ENCODE results near the gene STT3A.

Gene STT3A

DNA sequence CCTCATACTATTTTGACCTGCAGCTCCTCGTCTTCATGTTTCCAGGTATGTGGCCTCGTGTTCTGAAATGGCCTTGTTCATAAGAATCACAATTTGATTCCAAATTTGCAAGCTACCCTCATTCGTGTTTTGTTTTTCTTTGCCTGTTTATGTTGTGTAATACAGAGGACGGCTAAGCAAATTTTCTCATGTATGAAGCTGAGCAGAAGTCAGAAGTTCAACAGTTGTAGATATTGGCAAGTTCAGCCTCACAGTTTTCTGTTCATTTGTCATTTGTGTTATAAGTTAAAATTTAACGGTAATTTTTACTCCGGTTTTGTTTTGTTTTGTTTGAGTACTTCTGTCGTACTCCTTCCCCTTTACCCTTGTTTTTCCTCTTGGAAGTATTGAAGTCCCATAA lies 16.9 kb downstream of the STT3A start:
- Mint-ChIP-seq H3K27me3 (ENCODE audit: low read depth) (no peaks in the 10 kb centered on the region), H3K27ac (no peak overlapping the region), H3K4me3 (no peak overlapping the region), H3K9me3 (no peaks in the 10 kb centered on the region), H3K36me3 (ENCODE audit: low read depth) (peaks cover 57% of the 10 kb centered on the region), H3K4me1 (ENCODE audit: low read depth) (no peaks in the 10 kb centered on the region)

DNA sequence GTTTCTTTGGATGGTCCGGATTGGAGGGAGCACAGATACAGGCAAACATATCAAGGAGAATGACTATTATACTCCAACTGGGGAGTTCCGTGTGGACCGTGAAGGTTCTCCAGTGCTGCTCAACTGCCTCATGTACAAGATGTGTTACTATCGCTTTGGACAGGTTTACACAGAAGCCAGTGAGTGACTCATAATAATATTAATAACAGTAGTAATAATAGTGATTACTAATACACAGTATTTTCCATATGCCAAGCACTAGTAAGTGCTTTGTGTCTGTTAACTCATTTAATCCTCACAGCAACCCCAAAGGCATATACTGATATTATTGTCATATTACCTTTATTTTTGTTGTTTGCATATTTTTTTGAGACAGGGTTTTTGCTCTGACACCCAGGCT lies 25.7 kb downstream of the STT3A start:
- peaks cover 54% of the 10 kb centered on the region for H3K36me3 Mint-ChIP-seq (ENCODE audit: low read depth)
- no peaks in the 10 kb centered on the region for H3K27me3 Mint-ChIP-seq (ENCODE audit: low read depth)
- no peak overlapping the region for H3K27ac Mint-ChIP-seq
- H3K4me3 Mint-ChIP-seq = no peak overlapping the region
- H3K9me3 Mint-ChIP-seq = no peaks in the 10 kb centered on the region
- no peaks in the 10 kb centered on the region for H3K4me1 Mint-ChIP-seq (ENCODE audit: low read depth)

DNA sequence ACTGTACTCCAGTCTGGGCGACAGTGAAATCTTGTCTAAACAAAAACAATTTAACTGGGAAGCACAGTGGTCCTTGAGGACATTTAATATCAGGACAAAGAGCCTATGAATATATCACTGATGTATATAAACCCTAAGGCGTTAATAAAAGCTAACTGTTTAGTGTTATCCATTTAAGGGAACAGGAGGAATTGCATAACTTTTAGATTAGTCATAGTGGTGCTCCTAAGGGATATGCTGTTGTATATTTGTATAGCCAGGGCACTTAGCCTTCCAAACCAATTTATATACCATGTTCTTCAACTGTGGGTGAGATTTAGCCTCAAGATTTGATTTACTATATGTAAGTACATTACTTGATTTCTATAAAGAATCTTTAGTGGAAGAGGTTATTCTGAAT lies 29.3 kb downstream of the STT3A start:
- Mint-ChIP-seq H3K27me3 (ENCODE audit: low read depth) (no peaks in the 10 kb centered on the region), H3K4me3 (no peak overlapping the region), H3K36me3 (ENCODE audit: low read depth) (peaks cover 49% of the 10 kb centered on the region), H3K9me3 (no peaks in the 10 kb centered on the region), H3K4me1 (ENCODE audit: low read depth) (peaks cover 13% of the 10 kb centered on the region), H3K27ac (no peak overlapping the region)

DNA sequence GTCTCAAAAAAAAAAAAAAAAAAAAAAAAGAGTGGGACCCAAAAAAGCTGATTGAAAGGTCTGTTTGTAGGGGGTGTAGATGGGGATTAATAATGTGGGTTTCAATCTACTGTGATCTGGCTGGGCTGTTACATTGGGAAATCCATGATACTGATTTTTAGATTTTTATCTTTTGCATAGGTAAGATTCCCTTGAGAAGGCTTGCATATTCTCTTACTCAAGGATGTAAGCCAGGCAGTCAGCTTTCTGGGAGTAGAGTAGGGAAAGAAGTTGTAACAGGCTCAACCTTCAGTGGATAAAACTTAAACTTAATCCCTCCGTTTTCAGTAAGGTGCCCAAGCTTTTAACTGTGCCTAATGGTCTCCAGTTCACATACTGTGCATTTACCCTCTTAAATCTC lies 30.4 kb downstream of the STT3A start:
- Mint-ChIP-seq H3K27me3 (ENCODE audit: low read depth) (no peaks in the 10 kb centered on the region), H3K36me3 (ENCODE audit: low read depth) (peaks cover 48% of the 10 kb centered on the region), H3K9me3 (no peaks in the 10 kb centered on the region), H3K4me1 (ENCODE audit: low read depth) (peaks cover 22% of the 10 kb centered on the region), H3K27ac (peak overlapping the region; percentile 26), H3K4me3 (no peak overlapping the region)

DNA sequence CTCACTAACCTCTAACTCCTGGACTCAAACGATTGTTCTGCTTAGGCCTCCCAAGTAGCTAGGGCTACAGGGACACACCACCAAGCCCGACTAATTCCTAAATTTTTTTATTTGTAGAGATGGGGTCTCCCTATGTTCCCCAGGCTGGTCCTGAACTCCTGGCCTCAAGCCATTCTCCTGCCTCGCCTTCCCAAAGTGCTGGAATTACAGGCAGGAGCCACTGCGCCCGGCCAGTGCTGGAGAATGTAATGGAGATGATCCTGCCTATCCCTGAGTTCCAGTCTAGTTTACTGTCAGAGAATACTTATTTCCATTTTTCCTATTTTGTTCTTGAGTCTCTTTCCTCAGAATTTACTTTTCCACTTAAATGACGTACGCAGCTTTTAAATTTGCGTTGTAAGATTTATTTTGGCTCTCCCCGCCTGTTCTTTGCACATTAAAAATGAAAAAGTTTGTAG lies 32.1 kb downstream of the STT3A start, which contains the start of gene CHEK1:
Gene CHEK1, plus strand, starts transcription at position 408 of the 458 bp plus-strand sequence. CDS start 1,606 bp downstream, outside the sequence.
- no peaks in the 10 kb centered on the region for H3K27me3 Mint-ChIP-seq (ENCODE audit: low read depth)
- peak within 1 kb of the TSS; percentile 98 for H3K27ac Mint-ChIP-seq
- peak within 1 kb of the TSS; percentile 98 for H3K4me3 Mint-ChIP-seq
- peaks cover 31% of the 10 kb centered on the region for H3K4me1 Mint-ChIP-seq (ENCODE audit: low read depth)
- H3K36me3 Mint-ChIP-seq (ENCODE audit: low read depth) = peaks cover 37% of the 10 kb centered on the region
- H3K9me3 Mint-ChIP-seq = no peaks in the 10 kb centered on the region

DNA sequence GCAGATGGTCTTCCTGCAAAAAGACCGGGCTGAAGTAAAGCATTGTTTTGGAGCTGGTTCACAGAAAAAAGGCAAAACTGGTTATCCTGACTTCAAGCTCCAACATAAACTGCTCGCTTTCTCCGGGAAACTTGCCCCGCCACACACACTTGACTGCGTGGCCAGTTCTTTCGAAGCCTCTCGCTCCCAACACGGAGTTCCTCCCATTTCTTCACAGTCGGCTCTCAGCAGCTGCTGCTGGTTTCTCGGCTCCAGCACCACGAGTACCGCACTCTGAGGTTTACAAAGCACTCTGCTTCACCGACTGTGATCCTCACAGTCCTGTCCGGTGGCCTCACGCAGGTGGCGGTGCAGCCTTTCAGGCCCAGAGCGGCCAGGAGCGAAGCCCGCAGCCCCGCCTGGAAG lies 32.6 kb downstream of the STT3A start:
- no peaks in the 10 kb centered on the region for H3K27me3 Mint-ChIP-seq (ENCODE audit: low read depth)

DNA sequence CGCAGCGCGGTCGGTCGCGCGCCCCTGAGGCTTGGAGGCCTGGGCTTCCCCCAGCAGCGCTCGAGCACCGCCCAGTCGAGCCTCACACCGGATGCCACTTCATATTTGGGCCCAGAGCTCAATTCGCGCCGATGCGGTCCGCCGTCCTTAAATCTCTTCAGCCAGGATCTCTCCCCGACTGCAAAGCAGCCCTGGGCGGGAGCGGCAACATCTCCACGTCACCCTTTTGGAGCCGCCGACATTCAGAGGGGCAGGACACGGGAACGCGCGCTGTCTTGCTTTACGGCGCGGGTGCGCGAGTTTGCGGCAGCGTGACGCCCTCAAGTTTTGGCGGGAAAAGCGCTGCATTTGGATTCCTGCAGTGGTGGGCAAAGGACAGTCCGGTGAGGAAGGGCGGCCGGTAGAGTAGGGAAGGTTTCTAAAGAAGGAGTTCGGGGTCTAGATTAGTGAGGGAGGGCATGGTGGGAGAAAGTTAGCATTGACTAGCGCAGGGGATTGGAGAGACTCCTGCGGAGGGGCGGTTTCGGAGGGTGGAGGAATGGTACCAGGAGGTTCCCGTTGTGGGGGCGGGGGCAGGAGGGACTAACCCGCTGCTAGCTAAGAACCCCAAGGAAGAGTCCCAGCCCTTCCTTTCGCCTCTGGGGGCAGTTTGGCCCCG lies 33.1 kb downstream of the STT3A start:
- Mint-ChIP-seq H3K4me3 (peak overlapping the region; percentile 98), H3K27ac (peak overlapping the region; percentile 98), H3K27me3 (ENCODE audit: low read depth) (no peaks in the 10 kb centered on the region), H3K36me3 (ENCODE audit: low read depth) (peaks cover 33% of the 10 kb centered on the region), H3K9me3 (no peaks in the 10 kb centered on the region), H3K4me1 (ENCODE audit: low read depth) (peaks cover 31% of the 10 kb centered on the region)

More for the DNA sequence above, 32.6 kb downstream of the STT3A start:
- Mint-ChIP-seq H3K9me3 (no peaks in the 10 kb centered on the region), H3K36me3 (ENCODE audit: low read depth) (peaks cover 33% of the 10 kb centered on the region), H3K4me1 (ENCODE audit: low read depth) (peaks cover 31% of the 10 kb centered on the region), H3K27ac (peak overlapping the region; percentile 98), H3K4me3 (peak overlapping the region; percentile 98)

DNA sequence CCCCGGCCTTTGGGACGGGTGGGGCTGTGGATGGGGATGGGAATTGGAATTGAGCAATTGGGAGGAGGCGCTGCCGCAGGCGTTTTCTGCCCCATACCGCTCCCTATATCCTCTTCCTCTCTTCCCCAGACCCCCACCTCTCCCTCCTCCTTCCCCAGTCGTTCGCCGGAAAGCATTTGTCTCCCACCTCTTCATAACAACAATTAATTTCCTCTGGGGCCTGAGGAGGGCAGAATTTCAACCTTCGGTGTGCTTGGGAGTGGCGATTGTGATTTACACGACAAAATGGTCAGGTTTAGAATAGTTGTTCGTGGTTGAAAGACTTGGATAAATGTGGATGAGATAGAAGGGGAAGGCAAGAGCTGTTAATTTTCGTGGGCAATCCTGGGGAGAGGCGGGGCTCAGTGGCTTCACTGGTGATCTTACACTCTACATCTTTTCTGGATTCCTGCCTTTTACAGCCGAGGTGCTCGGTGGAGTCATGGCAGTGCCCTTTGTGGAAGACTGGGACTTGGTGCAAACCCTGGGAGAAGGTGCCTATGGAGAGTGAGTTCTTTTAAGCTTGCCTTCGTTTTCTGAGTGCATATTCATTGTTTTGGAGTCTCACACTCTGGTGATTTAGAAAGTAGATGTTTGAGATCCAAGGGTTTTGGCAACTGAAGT lies 33.8 kb downstream of the STT3A start:
- Mint-ChIP-seq H3K4me3 (peak overlapping the region; percentile 98), H3K4me1 (ENCODE audit: low read depth) (peaks cover 35% of the 10 kb centered on the region), H3K36me3 (ENCODE audit: low read depth) (peaks cover 30% of the 10 kb centered on the region), H3K27me3 (ENCODE audit: low read depth) (no peaks in the 10 kb centered on the region), H3K27ac (peak overlapping the region; percentile 98), H3K9me3 (no peaks in the 10 kb centered on the region)

DNA sequence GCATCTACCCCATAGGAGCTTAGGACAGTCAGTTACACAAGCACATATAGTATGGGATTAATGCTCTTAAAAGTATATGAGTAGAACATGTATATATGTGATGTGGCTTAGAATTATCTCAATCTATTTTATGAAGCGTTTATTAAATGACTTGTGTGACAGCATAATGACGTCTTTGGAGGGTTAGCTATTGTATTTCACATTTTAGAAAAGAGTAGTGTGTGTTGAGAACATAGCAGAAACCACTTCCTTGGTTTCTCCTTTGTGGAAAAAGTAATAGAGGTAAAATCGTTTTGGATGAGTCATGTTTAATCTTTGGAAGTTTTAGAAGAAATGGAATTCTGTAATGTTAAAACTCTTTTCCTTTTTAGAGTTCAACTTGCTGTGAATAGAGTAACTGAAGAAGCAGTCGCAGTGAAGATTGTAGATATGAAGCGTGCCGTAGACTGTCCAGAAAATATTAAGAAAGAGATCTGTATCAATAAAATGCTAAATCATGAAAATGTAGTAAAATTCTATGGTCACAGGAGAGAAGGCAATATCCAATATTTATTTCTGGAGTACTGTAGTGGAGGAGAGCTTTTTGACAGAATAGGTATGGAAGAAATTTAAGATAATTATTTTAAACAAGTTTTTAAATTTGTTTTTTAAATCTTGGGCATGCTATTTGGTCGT lies 34.7 kb downstream of the STT3A start:
- H3K36me3 Mint-ChIP-seq (ENCODE audit: low read depth) = peaks cover 22% of the 10 kb centered on the region
- H3K27me3 Mint-ChIP-seq (ENCODE audit: low read depth) = no peaks in the 10 kb centered on the region
- peak overlapping the region; percentile 98 for H3K4me3 Mint-ChIP-seq
- H3K4me1 Mint-ChIP-seq (ENCODE audit: low read depth) = peaks cover 41% of the 10 kb centered on the region
- H3K27ac Mint-ChIP-seq = no peak overlapping the region
- no peaks in the 10 kb centered on the region for H3K9me3 Mint-ChIP-seq

DNA sequence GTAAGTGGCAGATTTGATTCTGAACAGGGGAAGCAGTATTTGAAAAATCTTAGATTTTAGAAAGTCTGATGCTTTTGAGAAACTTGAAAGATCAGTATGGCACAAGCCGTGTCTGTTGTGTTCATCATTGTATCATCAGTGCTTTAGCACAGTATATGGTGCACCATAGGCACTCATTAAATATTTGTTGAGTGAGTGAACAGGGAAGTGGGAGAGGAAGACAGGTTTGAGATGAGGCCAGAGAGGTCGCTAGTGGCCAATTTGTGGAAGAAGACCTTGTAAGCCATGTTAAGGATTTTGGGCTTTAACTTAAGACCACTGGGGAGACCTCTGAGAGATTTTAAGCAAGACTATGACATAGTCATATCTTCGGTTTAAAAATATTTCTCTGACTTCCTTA lies 45.2 kb downstream of the STT3A start:
- Mint-ChIP-seq H3K4me3 (no peak overlapping the region), H3K27me3 (ENCODE audit: low read depth) (no peaks in the 10 kb centered on the region), H3K4me1 (ENCODE audit: low read depth) (peaks cover 6% of the 10 kb centered on the region), H3K9me3 (no peaks in the 10 kb centered on the region), H3K36me3 (ENCODE audit: low read depth) (peaks cover 47% of the 10 kb centered on the region), H3K27ac (no peak overlapping the region)

DNA sequence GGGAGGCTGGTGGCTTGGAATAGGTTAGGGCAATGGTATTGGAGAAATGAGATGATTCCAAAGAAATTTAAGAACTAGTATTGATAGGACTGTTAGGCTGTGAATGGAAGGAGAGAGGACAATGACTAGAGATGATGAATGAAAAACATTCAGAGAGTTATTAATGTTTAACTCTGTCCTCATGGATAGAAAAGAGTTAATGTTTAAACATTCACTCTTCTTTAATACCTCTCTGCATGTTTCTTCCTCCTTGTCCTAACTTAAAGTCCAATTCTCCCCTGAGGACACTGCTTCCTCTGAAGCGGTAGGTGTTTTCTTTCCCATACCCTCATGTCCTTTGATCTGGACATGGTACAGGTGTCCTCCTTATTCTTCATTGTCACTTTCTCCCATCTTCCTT lies 45.7 kb downstream of the STT3A start:
- Mint-ChIP-seq H3K36me3 (ENCODE audit: low read depth) (peaks cover 45% of the 10 kb centered on the region), H3K4me1 (ENCODE audit: low read depth) (peaks cover 6% of the 10 kb centered on the region), H3K4me3 (no peak overlapping the region), H3K27ac (no peak overlapping the region), H3K9me3 (no peaks in the 10 kb centered on the region), H3K27me3 (ENCODE audit: low read depth) (no peaks in the 10 kb centered on the region)

DNA sequence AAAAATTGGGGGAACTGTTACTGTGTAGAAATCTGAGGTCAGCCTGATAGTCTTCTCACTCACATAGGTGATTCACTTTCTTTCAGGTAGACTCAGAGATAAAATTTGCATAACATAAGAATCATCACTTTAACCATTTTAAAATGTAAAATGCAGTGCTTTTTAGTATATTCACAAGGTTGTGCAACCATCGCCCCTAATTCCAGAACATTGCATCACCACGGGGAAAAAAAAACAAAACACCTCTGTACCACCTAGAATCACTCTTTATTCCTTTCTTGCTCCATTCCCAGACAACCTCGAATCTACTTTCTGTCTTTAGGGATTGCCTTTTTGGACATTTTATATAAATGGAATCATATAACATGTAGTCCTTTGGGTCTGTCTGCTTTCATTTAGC lies 53.2 kb downstream of the STT3A start:
- H3K36me3 Mint-ChIP-seq (ENCODE audit: low read depth) = peaks cover 50% of the 10 kb centered on the region
- no peaks in the 10 kb centered on the region for H3K27me3 Mint-ChIP-seq (ENCODE audit: low read depth)

DNA sequence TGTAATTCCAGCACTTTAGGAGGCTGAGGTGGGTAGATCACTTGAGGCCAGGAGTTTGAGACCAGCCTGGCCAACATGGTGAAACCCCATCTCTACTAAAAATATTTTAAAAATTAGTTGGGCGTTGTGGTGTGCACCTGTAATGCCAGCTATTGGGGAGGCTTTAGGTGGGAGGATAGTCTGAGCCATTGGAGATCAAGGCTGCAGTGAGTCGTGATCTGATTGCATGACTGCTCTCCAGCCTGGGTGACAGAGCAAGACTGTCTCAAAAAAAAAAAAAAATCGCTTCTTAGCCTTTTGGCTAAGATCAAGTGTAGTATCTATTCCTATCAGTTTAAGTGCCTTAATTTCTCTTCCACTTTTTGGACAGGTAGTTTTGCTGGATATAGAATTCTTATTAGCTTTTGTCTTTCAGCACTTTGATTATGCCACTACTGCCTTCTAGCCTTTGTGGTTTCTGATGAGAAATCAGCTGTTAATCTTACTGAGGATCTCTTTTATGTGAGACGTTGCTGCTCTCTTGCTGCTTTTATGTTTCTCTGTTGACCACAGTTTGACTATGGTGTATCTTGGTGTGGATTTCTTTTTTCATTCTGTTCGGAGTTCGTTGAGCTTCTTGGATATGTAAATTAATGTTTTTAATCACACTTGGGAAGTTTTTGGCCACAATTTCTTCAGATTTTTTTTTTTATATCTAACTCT lies 57.0 kb downstream of the STT3A start:
- no peaks in the 10 kb centered on the region for H3K9me3 Mint-ChIP-seq
- no peaks in the 10 kb centered on the region for H3K27me3 Mint-ChIP-seq (ENCODE audit: low read depth)
- H3K27ac Mint-ChIP-seq = peak overlapping the region; percentile 3
- H3K4me1 Mint-ChIP-seq (ENCODE audit: low read depth) = peaks cover 12% of the 10 kb centered on the region
- H3K4me3 Mint-ChIP-seq = peak overlapping the region; percentile 8
- peaks cover 39% of the 10 kb centered on the region for H3K36me3 Mint-ChIP-seq (ENCODE audit: low read depth)

More for the DNA sequence above, 53.2 kb downstream of the STT3A start:
- Mint-ChIP-seq H3K4me3 (no peak overlapping the region), H3K27ac (no peak overlapping the region), H3K4me1 (ENCODE audit: low read depth) (peaks cover 12% of the 10 kb centered on the region), H3K9me3 (no peaks in the 10 kb centered on the region)

DNA sequence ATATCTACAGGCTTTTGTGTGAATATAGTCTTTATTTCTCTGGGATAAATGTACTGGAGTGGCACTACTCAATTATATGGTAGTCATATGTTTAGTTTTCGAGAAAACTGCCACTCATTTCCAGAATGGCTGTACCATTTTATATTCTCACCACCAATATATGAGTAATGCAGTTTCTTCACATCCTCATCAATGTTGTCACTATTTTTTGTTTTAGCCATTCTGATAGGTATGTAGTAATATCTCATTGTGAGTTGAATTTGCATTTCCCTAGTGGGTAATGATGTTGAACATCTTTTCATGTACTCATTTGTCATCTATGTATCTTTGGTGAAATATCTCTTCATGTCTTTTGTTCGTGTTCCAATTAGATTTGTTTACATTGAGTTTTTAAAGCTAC lies 70.0 kb downstream of the STT3A start:
- Mint-ChIP-seq H3K36me3 (ENCODE audit: low read depth) (peaks cover 57% of the 10 kb centered on the region), H3K27me3 (ENCODE audit: low read depth) (no peaks in the 10 kb centered on the region), H3K4me3 (no peak overlapping the region), H3K27ac (no peak overlapping the region), H3K4me1 (ENCODE audit: low read depth) (peaks cover 10% of the 10 kb centered on the region), H3K9me3 (peaks cover 8% of the 10 kb centered on the region)

Measured in T-helper 1 cell treated with Interleukin-12 subunit alpha and Interleukin-12 subunit beta and Interleukin-4 antibody, amounts not matched to agents 30 μg/mL and 1 μg/mL, for 36 hours (primary cell).